ENCODE results near the gene SEMA3E.
A peak's percentile ranks its signal among the peaks of the same experiment; 100 is the strongest.
"Not testable (repeated sequence)": the region's sequence is repeated elsewhere in the genome, so short reads cannot be mapped to it uniquely, and the experiment has no call there.

SEMA3E gene

GRCh38 chr7:83484826-83485225, 164.1 kb downstream of the SEMA3E start:
- DNase-seq: no peak

GRCh38 chr7:83484266-83484665, 164.7 kb downstream of the SEMA3E start:
- no peak for DNase-seq

GRCh38 chr7:83478616-83479015, 170.3 kb downstream of the SEMA3E start:
- DNase-seq: no peak

- DNase-seq: no peak
These were observed 172.4 kb downstream of the SEMA3E start for GRCh38 chr7:83476511-83477050.

GRCh38 chr7:83475420-83475819, 173.5 kb downstream of the SEMA3E start:
- no peak for DNase-seq

GRCh38 chr7:83472376-83472775, 176.6 kb downstream of the SEMA3E start:
- no peak for DNase-seq

GRCh38 chr7:83469491-83469890, 179.4 kb downstream of the SEMA3E start:
- no peak for DNase-seq

GRCh38 chr7:83469076-83469475, 179.9 kb downstream of the SEMA3E start:
- DNase-seq: no peak

GRCh38 chr7:83468251-83468739, 180.6 kb downstream of the SEMA3E start:
- DNase-seq: peak; percentile 42

GRCh38 chr7:83467493-83467892, 181.4 kb downstream of the SEMA3E start:
- DNase-seq: no peak

GRCh38 chr7:83466956-83467355, 182.0 kb downstream of the SEMA3E start:
- no peak for DNase-seq

GRCh38 chr7:83466187-83466923, 182.6 kb downstream of the SEMA3E start:
- DNase-seq: no peak

GRCh38 chr7:83465643-83466042, 183.3 kb downstream of the SEMA3E start:
- DNase-seq: no peak

- DNase-seq: not testable (repeated sequence)
These were observed 187.1 kb downstream of the SEMA3E start for GRCh38 chr7:83461820-83462219.

GRCh38 chr7:83459930-83460653, 188.8 kb downstream of the SEMA3E start:
- not testable (repeated sequence) for DNase-seq

- not testable (repeated sequence) for DNase-seq
These were observed 189.6 kb downstream of the SEMA3E start for GRCh38 chr7:83459101-83459929.

GRCh38 chr7:83457022-83457892, 191.7 kb downstream of the SEMA3E start:
- DNase-seq: no peak

GRCh38 chr7:83456413-83456812, 192.5 kb downstream of the SEMA3E start:
- no peak for DNase-seq

- DNase-seq: no peak
These were observed 193.3 kb downstream of the SEMA3E start for GRCh38 chr7:83455612-83456011.

GRCh38 chr7:83452256-83452655, 196.7 kb downstream of the SEMA3E start:
- no peak for DNase-seq

- DNase-seq: no peak
These were observed 197.4 kb downstream of the SEMA3E start for GRCh38 chr7:83451501-83452045.

GRCh38 chr7:83449781-83450180, 199.2 kb downstream of the SEMA3E start:
- no peak for DNase-seq

Data from activated CD4-positive, alpha-beta T cell treated with anti-CD3 and anti-CD28 coated beads, Interleukin-2, amount 50 U/mL, for 16 hours (primary cell).